Measurements from ENCODE around the gene FAM98C.

- TF ChIP-seq POLR2AphosphoS5 (IDR thresholded peaks at IDR 0.05; ENCODE audit: low read depth, low read length) (no peak), TAF1 (IDR thresholded peaks at IDR 0.05; ENCODE audit: borderline replicate concordance, insufficient read depth, low read length) (no peak)
- TF ChIP-seq, protein P1, sequence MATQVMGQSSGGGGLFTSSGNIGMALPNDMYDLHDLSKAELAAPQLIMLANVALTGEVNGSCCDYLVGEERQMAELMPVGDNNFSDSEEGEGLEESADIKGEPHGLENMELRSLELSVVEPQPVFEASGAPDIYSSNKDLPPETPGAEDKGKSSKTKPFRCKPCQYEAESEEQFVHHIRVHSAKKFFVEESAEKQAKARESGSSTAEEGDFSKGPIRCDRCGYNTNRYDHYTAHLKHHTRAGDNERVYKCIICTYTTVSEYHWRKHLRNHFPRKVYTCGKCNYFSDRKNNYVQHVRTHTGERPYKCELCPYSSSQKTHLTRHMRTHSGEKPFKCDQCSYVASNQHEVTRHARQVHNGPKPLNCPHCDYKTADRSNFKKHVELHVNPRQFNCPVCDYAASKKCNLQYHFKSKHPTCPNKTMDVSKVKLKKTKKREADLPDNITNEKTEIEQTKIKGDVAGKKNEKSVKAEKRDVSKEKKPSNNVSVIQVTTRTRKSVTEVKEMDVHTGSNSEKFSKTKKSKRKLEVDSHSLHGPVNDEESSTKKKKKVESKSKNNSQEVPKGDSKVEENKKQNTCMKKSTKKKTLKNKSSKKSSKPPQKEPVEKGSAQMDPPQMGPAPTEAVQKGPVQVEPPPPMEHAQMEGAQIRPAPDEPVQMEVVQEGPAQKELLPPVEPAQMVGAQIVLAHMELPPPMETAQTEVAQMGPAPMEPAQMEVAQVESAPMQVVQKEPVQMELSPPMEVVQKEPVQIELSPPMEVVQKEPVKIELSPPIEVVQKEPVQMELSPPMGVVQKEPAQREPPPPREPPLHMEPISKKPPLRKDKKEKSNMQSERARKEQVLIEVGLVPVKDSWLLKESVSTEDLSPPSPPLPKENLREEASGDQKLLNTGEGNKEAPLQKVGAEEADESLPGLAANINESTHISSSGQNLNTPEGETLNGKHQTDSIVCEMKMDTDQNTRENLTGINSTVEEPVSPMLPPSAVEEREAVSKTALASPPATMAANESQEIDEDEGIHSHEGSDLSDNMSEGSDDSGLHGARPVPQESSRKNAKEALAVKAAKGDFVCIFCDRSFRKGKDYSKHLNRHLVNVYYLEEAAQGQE (IDR thresholded peaks at IDR 0.05; ENCODE audit: insufficient read depth in 1 of 2, low read depth in 2 of 2, low read length in 2 of 2) = no peak
These were observed 42.5 kb upstream of the FAM98C start for GRCh38 chr19:38360351-38360750.
